Esophagus muscularis mucosa (tissue), 4 donors: ENCODE measurements around the gene SRMS. TPM values are rescaled to one million over a fixed set of nuclear protein-coding genes. Genes with fewer than 3 reads are reported as not detected.

Experiments used
- DNase-seq: peaks from one replicate; pipeline ENCODE4 v3.0.0-alpha.2; 2017; ENCODE audit errors: extremely low spot score
- H3K27ac ChIP-seq, 4 donors: fragments of 200-600 bp; sonication (generic); replicated peaks in 1 of 4; 1 replicate in 3 of 4; 2 replicates in 1 of 4; pipeline ENCODE4 v1.5.1; 2016 to 2019; ENCODE audit warnings: mild to moderate bottlenecking in 1 of 4
- H3K27me3 ChIP-seq, 4 donors: fragments of 200-600 bp; sonication (generic); one replicate each; pipeline versions ENCODE4 v1.5.1 to v1.6.0; 2016 to 2019
- H3K36me3 ChIP-seq, 4 donors: fragments of 200-600 bp; sonication (generic); one replicate each; pipeline ENCODE4 v1.5.1; 2016 to 2019
- H3K4me1 ChIP-seq, 4 donors: fragments of 200-600 bp; sonication (generic); one replicate each; pipeline ENCODE4 v1.5.1; 2016 to 2019
- H3K4me3 ChIP-seq, 4 donors: fragments of 200-600 bp; sonication (generic); 1 replicate in 2 of 4; 2 replicates in 2 of 4; pipeline ENCODE4 v1.5.1; 2016 to 2019; ENCODE audit warnings: mild to moderate bottlenecking in 4 of 4, moderate library complexity in 1 of 4
- H3K9me3 ChIP-seq, 4 donors: fragments of 200-600 bp; sonication (generic); 1 replicate in 3 of 4; 2 replicates in 1 of 4; pipeline ENCODE4 v1.5.1; 2016 to 2019
- EP300 ChIP-seq: sonication (generic); formaldehyde crosslinking; IDR thresholded peaks from one replicate; pipeline ENCODE4 v1.6.1; 2017; ENCODE audit warnings: antibody characterized with exemption
- POLR2A ChIP-seq: fragments of 450-650 bp; IDR thresholded peaks from one replicate; pipeline ENCODE4 v1.6.1; 2017; ENCODE audit warnings: antibody characterized with exemption, moderate library complexity, mild to moderate bottlenecking, low read depth
- POLR2AphosphoS5 ChIP-seq, 2 donors: sonication (generic); formaldehyde crosslinking; IDR thresholded peaks; one replicate each; pipeline ENCODE4 v1.6.1; 2017; ENCODE audit warnings: antibody characterized with exemption in 2 of 2
- WGBS: methylation state at CpG from one replicate; pipeline ENCODE4 v1.1.5; 2018; 5-methylcytosine and 5-hydroxymethylcytosine counted together
- intact Hi-C: fragments of 100-400 bp; cut with DNase I; formaldehyde crosslinking; loops from one replicate; pipeline ENCODE4 v1.15.1; 2023
- total RNA-seq, 4 donors: library from RNA; depleted of rRNA; stranded (reverse); fragments of >200 nt; gene quantifications; one replicate each; pipeline versions ENCODE4 v1.1.0 to v1.2.1, GENCODE V29; 2016
- TF ChIP-seq, protein P1 (sequence below), 3 experiments: fragments of 200-600 bp in 2 of 3; fragments of 450-650 bp in 1 of 3; sonication (generic) in 2 of 3; IDR thresholded peaks; one replicate each; pipeline ENCODE4 v1.5.1; 2017 to 2019; ENCODE audit warnings: antibody characterized with exemption in 3 of 3, mild to moderate bottlenecking in 2 of 3, moderate library complexity in 1 of 3

SRMS gene
- total RNA-seq, 4 donors from 2014 or later, result not detected

DNA sequence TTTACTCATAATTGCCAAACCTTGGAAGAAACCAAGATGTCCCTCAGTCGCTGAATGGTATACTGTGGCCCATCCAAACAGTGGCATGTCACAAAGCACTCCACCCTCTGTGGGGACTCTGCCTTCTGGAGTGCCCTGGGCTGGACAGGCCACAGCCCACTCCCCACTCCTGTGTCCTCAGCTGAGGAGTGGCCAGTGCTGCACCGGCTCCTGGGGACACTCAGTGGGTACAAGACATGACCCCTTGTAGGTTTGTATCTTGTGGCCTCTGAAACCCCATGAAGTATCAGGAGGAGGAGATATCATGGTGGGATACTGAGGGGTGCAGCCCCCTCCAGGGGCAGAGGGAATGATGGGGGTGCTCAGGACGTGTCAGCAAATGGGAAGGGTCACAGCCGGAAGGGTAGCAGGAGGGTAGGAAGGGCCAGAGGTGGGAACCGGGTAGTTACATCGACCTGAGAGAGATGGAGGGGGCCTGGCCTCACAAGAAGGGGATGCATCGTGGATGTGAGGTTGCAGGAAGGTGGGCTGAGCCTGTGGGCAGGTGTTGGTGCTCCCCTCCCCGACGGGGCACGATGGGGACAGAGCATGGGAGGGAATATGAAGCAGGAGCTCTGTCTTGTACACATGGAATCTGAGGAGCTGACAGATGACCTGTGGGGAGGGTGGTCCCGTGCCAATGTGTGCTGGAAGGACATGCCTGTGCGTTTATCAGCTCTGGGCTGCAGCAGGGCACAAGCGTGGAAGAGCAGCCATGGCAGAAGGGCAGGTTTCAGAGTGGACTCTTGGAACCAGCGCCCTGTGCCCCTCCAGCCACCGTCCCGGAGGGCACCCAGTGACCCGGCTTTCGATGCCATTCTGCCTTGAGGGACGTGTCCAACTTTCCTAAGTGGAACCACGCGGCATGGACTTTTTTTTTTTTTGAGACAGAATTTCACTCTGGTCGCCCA lies 38.3 kb upstream of the SRMS start:
- no peak overlapping the region for H3K4me3 ChIP-seq
- H3K9me3 ChIP-seq, result no peaks in the 10 kb centered on the region
- peaks cover 12 to 39% (median 33%) of the 10 kb centered on the region in 4 donors for H3K36me3 ChIP-seq
- no peak for TF ChIP-seq POLR2A
- TF ChIP-seq, protein P1, sequence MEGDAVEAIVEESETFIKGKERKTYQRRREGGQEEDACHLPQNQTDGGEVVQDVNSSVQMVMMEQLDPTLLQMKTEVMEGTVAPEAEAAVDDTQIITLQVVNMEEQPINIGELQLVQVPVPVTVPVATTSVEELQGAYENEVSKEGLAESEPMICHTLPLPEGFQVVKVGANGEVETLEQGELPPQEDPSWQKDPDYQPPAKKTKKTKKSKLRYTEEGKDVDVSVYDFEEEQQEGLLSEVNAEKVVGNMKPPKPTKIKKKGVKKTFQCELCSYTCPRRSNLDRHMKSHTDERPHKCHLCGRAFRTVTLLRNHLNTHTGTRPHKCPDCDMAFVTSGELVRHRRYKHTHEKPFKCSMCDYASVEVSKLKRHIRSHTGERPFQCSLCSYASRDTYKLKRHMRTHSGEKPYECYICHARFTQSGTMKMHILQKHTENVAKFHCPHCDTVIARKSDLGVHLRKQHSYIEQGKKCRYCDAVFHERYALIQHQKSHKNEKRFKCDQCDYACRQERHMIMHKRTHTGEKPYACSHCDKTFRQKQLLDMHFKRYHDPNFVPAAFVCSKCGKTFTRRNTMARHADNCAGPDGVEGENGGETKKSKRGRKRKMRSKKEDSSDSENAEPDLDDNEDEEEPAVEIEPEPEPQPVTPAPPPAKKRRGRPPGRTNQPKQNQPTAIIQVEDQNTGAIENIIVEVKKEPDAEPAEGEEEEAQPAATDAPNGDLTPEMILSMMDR (IDR thresholded peaks at IDR 0.05), result no peak
- TF ChIP-seq EP300, result no peak
- TF ChIP-seq POLR2AphosphoS5 (IDR thresholded peaks at IDR 0.05), result no peak
- WGBS, result 82% methylated on average over 22 of the region's 22 CpGs
- H3K4me1 ChIP-seq, result peaks cover 0 to 8% (median 2%) of the 10 kb centered on the region in 4 donors
- H3K27ac ChIP-seq, result no peak overlapping the region
- H3K27me3 ChIP-seq, result no peaks in the 10 kb centered on the region
- intact Hi-C loops, result no loop called here
- no peak for DNase-seq

DNA sequence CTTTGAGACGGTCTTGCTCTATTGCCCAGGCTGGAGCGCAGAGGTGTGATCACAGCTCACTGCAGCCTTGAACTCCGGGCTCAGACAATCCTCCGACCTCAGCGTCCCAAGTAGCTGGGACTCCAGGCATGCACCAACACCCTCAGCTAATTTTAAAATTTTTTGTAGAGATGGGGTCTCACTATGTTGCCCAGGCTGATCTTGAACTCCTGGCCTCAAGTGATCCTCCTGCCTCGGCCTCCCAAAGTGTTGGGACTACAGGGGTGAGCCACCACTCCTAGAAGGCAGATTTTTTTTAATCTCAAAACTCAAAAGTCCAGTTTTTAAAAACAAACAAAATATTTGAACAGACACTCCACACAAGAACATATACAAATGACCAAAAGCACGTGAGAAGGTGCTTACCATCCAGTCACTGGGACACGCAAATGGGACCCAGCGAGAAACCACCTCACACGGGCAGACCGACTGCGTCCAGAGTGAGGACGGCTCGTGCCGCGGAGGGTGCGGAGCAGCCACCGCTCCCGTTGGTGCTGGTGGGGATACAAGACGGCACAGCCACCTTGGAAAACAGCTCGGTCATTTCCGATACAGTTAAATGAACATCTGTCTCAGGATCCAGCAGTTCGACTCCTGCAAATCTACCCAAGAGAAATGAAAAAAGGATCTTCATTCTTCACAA lies 35.0 kb upstream of the SRMS start:
- H3K27ac ChIP-seq, result no peak overlapping the region
- TF ChIP-seq EP300, result no peak
- TF ChIP-seq, protein P1 (IDR thresholded peaks at IDR 0.05), result no peak
- WGBS, result 81% methylated on average over 23 of the region's 23 CpGs
- H3K36me3 ChIP-seq, result peaks cover 0 to 7% (median 2%) of the 10 kb centered on the region in 4 donors
- peaks cover 0 to 8% (median 2%) of the 10 kb centered on the region in 4 donors for H3K4me1 ChIP-seq
- DNase-seq, result no peak
- intact Hi-C loops, result no loop called here
- H3K27me3 ChIP-seq, result peaks cover 0 to 10% (median 0%) of the 10 kb centered on the region in 4 donors
- H3K4me3 ChIP-seq, result peak overlapping the region in 1 of 4 donors; percentile 10
- no peaks in the 10 kb centered on the region for H3K9me3 ChIP-seq

DNA sequence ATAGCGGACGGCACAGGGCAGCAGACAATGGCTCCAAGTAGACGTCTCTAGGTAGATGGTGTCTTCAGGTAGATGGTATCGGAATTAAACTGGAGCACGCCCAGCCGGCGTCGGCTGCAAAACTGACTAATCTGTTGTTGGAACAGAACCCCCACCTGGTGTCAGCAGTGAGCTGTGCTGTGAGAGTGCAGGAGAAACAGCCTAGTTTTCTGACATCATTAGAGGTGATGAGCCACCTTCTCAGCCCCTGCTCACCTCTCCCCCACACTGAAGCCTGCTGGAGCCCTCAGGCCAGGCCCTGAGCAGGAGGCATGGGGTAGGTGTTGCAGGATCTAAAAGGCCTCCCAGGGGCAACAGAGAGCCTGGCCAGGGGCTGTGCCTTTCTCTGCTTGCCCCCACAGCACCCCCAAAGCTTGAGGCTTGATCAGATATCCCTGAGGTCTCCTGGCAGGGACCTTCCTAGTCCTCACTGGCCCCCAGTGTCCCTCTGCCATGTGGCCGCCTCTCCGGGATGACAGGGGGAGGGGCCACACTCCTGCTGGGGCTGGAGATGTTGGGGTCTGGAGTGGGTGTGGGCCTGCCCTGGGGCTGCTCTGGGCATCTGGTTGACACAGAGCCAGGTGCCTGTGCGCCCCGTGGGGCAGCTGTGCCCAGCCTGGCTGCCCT lies 33.4 kb upstream of the SRMS start:
- DNase-seq, result no peak
- no peaks in the 10 kb centered on the region for H3K36me3 ChIP-seq
- peaks cover 0 to 10% (median 0%) of the 10 kb centered on the region in 4 donors for H3K27me3 ChIP-seq
- 54% methylated on average over 8 of the region's 12 CpGs for WGBS
- H3K27ac ChIP-seq, result no peak overlapping the region
- no peaks in the 10 kb centered on the region for H3K9me3 ChIP-seq
- H3K4me3 ChIP-seq, result no peak overlapping the region
- TF ChIP-seq, protein P1 (IDR thresholded peaks at IDR 0.05), result peak in 1 of 3 experiments; percentile 14
- no peak for TF ChIP-seq POLR2A
- peaks cover 0 to 8% (median 2%) of the 10 kb centered on the region in 4 donors for H3K4me1 ChIP-seq
- intact Hi-C loops, result no loop called here

DNA sequence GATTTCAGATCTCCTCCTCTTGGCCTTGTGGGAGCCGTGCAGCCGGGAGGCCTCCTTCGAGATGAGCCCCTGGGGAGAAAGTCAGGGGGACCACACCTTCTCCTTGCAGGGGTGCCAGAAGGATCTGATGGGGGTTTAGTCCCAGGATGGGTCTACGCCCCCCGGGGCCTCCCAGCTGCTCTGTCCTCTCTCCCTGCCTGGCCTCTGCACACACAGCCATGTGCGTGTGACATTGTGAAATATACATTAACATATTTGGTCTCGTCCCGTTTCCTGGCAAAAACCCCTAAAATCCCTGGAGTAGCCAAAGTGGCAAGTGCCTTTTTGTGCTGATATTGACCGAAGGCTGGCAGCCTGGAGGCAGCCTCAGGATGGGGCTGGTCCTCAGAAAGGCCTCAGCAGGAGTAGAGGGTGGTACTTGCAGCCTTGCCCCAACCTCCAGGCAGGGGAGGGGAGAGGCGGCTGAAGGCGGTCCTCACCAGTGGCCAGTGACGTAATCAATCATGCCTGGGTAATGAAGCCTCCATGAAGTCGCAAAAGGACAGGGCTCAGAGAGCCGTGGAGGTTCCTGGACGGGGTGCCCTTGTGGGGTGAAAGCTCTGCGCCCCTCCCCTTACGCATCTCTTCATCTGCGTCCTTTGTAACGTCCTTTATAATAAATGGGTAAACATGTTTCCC lies 31.6 kb upstream of the SRMS start:
- WGBS, result 81% methylated on average over 15 of the region's 19 CpGs
- H3K36me3 ChIP-seq, result no peaks in the 10 kb centered on the region
- intact Hi-C loops, result no loop called here
- no peak overlapping the region for H3K4me3 ChIP-seq
- peaks cover 0 to 10% (median 0%) of the 10 kb centered on the region in 4 donors for H3K27me3 ChIP-seq
- no peak overlapping the region for H3K27ac ChIP-seq
- TF ChIP-seq EP300 (no peak), POLR2A (no peak), POLR2AphosphoS5 (IDR thresholded peaks at IDR 0.05) (no peak)
- TF ChIP-seq, protein P1 (IDR thresholded peaks at IDR 0.05), result no peak
- peaks cover 8 to 20% (median 14%) of the 10 kb centered on the region in 4 donors for H3K4me1 ChIP-seq
- H3K9me3 ChIP-seq, result no peaks in the 10 kb centered on the region
- DNase-seq, result no peak
